ENCODE measurements around the gene BUD31.
"Not testable (repeated sequence)": the region's sequence is repeated elsewhere in the genome, so short reads cannot be mapped to it uniquely, and the experiment has no call there.

The BUD31 gene

GRCh38 chr7:99375070-99375807 is 33.5 kb upstream of the BUD31 start:
- peak; percentile 77 for ATAC-seq
- TF ChIP-seq SNAI2 (CRISPR knock-in tag; IDR thresholded peaks at IDR 0.05) (0 out of 2 replicates have a peak, but pooled peaks have one; percentile 20), TCF4 (CRISPR knock-in tag; IDR thresholded peaks at IDR 0.05; ENCODE audit: borderline replicate concordance) (no peak), ARNTL (CRISPR knock-in tag; IDR thresholded peaks at IDR 0.05; ENCODE audit: borderline replicate concordance, low read depth) (no peak), CREB5 (CRISPR knock-in tag; IDR thresholded peaks at IDR 0.05; ENCODE audit: low read depth) (no peak), ZFP30 (CRISPR knock-in tag; IDR thresholded peaks at IDR 0.05) (0 out of 2 replicates have a peak, but pooled peaks have one; percentile 2), ZFP3 (CRISPR knock-in tag; IDR thresholded peaks at IDR 0.05) (no peak), ZNF70 (CRISPR knock-in tag; IDR thresholded peaks at IDR 0.05) (peak; percentile 53; the same call in 1 of the 2 replicates), POU6F1 (CRISPR knock-in tag; IDR thresholded peaks at IDR 0.05; ENCODE audit: borderline replicate concordance, low read depth) (no peak), ZNF565 (CRISPR knock-in tag; conservative IDR thresholded peaks at IDR 0.05; ENCODE audit: low read depth) (no peak), CSRNP3 (CRISPR knock-in tag; IDR thresholded peaks at IDR 0.05) (no peak), BACH2 (CRISPR knock-in tag; IDR thresholded peaks at IDR 0.05; ENCODE audit: borderline replicate concordance) (no peak), PATZ1 (CRISPR knock-in tag; IDR thresholded peaks at IDR 0.05; ENCODE audit: borderline replicate concordance) (0 out of 2 replicates have a peak, but pooled peaks have one; percentile 40)

- peak; percentile 3; the same call in 1 of the 3 replicates for ATAC-seq
- no peak for TF ChIP-seq ZFP30 (CRISPR knock-in tag; IDR thresholded peaks at IDR 0.05)
- no peak for TF ChIP-seq POU6F1 (CRISPR knock-in tag; IDR thresholded peaks at IDR 0.05; ENCODE audit: borderline replicate concordance, low read depth)
- no peak for TF ChIP-seq OSR1 (CRISPR knock-in tag; IDR thresholded peaks at IDR 0.05)
- TF ChIP-seq ZNF70 (CRISPR knock-in tag; IDR thresholded peaks at IDR 0.05), result no peak
- no peak for TF ChIP-seq ARNTL (CRISPR knock-in tag; IDR thresholded peaks at IDR 0.05; ENCODE audit: borderline replicate concordance, low read depth)
- TF ChIP-seq GLIS3 (CRISPR knock-in tag; IDR thresholded peaks at IDR 0.05), result no peak
- TF ChIP-seq TCF4 (CRISPR knock-in tag; IDR thresholded peaks at IDR 0.05; ENCODE audit: borderline replicate concordance), result no peak
These were observed 29.7 kb upstream of the BUD31 start for GRCh38 chr7:99379043-99379577.

- ATAC-seq, result not testable (repeated sequence)
These were observed 29.1 kb upstream of the BUD31 start for GRCh38 chr7:99379693-99380031.

GRCh38 chr7:99380032-99380822 is 28.5 kb upstream of the BUD31 start:
- ATAC-seq, result no peak
- TF ChIP-seq ZNF565 (CRISPR knock-in tag; conservative IDR thresholded peaks at IDR 0.05; ENCODE audit: low read depth) (no peak), BACH2 (CRISPR knock-in tag; IDR thresholded peaks at IDR 0.05; ENCODE audit: borderline replicate concordance) (no peak), ARNTL (CRISPR knock-in tag; IDR thresholded peaks at IDR 0.05; ENCODE audit: borderline replicate concordance, low read depth) (no peak), TOX (CRISPR knock-in tag; IDR thresholded peaks at IDR 0.05; ENCODE audit: borderline replicate concordance) (no peak), ZFP30 (CRISPR knock-in tag; IDR thresholded peaks at IDR 0.05) (no peak), OSR1 (CRISPR knock-in tag; IDR thresholded peaks at IDR 0.05) (no peak), TSHZ2 (CRISPR knock-in tag; IDR thresholded peaks at IDR 0.05) (no peak), CSDC2 (CRISPR knock-in tag; IDR thresholded peaks at IDR 0.05) (no peak), ZFP3 (CRISPR knock-in tag; IDR thresholded peaks at IDR 0.05) (no peak), PPARA (CRISPR knock-in tag; IDR thresholded peaks at IDR 0.05; ENCODE audit: borderline replicate concordance) (no peak), RARB (CRISPR knock-in tag; IDR thresholded peaks at IDR 0.05) (no peak), ESRRG (CRISPR knock-in tag; IDR thresholded peaks at IDR 0.05) (no peak)

Measured in SK-N-SH treated with all-trans-retinoic acid at 6 μM for 48 hours (cell line).